ENCODE measurements around the gene B4GALT5.
"Not testable (repeated sequence)": the region's sequence is repeated elsewhere in the genome, so short reads cannot be mapped to it uniquely, and the experiment has no call there.

The B4GALT5 gene

GRCh38 chr20:49740807-49741206 is 27.1 kb upstream of the B4GALT5 start:
- no peak overlapping the region for H3K4me3 ChIP-seq (ENCODE audit: low read depth, low read length)
- no peak for DNase-seq (ENCODE audit: low read depth)

- DNase-seq (ENCODE audit: low read depth) = no peak
- no peak overlapping the region for H3K4me3 ChIP-seq (ENCODE audit: low read depth, low read length)
These were observed 25.4 kb upstream of the B4GALT5 start for GRCh38 chr20:49739042-49739441.

GRCh38 chr20:49737260-49737659 is 23.6 kb upstream of the B4GALT5 start:
- DNase-seq (ENCODE audit: low read depth) = no peak
- H3K4me3 ChIP-seq (ENCODE audit: low read depth, low read length) = no peak overlapping the region

GRCh38 chr20:49729780-49730179 is 16.1 kb upstream of the B4GALT5 start:
- no peak overlapping the region for H3K4me3 ChIP-seq (ENCODE audit: low read depth, low read length)
- DNase-seq (ENCODE audit: low read depth) = peak; percentile 23

DNA sequence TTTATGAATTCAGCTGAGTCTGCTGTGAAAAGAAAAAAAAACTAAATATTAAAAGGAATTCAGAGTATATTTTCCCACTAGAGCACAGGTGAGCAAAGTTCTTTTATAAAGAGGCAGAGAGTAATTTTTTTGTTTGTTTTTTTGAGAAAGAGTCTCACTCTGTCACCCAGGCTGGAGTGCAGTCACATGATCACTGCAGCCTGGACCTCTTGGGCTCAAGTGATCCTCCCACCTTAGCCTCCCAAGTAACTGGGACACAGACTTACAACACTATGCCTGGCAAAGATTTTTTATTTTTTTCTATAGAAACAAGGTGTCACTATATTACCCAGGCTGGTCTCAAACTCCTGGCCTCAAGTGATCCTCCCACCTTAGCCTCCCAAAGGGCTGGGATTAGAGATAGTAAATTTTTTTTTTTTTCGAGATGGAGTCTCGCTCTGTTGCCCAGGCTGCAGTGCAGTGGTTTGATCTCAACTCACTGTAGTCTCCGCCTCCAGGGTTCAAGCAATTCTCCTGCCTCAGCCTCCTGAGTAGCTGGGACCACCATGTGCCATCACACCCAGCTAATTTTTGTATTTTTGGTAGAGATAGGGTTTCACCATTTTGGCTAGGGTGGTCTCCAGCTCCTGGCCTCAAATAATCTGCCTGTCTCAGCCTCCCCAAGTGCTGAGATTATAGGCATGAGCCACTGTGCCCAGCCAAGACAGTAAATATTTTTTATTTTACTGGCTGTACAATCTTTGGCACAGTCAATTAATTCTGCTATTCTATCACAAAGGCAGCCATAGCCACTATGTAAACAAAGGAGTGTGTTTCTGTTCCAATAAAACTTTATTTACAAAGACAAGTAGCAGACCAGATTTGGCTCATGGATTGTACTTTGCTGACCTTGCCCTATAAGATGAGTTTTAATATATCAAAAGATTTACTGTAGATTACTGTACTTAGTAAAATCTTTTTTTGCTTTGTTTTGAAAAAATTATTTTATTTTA is 14.5 kb upstream of the B4GALT5 start:
- DNase-seq (ENCODE audit: low read depth) = no peak
- no peak overlapping the region for H3K4me3 ChIP-seq (ENCODE audit: low read depth, low read length)

- H3K4me3 ChIP-seq (ENCODE audit: low read depth, low read length) = no peak overlapping the region
- no peak for DNase-seq (ENCODE audit: low read depth)
These were observed 13.8 kb upstream of the B4GALT5 start for GRCh38 chr20:49727478-49727877.

GRCh38 chr20:49725694-49726093 is 12.0 kb upstream of the B4GALT5 start:
- no peak overlapping the region for H3K4me3 ChIP-seq (ENCODE audit: low read depth, low read length)
- DNase-seq (ENCODE audit: low read depth) = no peak

DNA sequence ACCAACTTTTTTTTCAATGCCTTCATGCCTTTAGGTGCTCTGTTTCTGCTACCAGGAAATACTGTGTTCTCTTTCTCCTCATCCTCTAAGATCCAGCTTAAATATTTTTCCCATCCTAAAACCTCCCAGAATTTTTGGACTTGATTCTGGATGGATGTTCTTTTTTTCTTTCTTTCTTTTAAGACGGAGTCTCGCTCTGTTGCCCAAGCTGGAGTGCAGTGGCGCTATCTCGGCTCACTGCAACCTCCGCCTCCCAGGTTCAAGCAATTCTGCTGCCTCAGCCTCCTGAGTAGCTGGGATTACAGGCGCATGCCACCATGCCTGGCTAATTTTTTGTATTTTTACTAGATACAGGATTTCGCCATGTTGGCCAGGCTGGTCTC is 11.5 kb upstream of the B4GALT5 start:
- not testable (repeated sequence) for DNase-seq (ENCODE audit: low read depth); H3K4me3 ChIP-seq (ENCODE audit: low read depth, low read length)

GRCh38 chr20:49724408-49725223 is 10.9 kb upstream of the B4GALT5 start:
- no peak for DNase-seq (ENCODE audit: low read depth)
- H3K4me3 ChIP-seq (ENCODE audit: low read depth, low read length) = no peak overlapping the region

DNA sequence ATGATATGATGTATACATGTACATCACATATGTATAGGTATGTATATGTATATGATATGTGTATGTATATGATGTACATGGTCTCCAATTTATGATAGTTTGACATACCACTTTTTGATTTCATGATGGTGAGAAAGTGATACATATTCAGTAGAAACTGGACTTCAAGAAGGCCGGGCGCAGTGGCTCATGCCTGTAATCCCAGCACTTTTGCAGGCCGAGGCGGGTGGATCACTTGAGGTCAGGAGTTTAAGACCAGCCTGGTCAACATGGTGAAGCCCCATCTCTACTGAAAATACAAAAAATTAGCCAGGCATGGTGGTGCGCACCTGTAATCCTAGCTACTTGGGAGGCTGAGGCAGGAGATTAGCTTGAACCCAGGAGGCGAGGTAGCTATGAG is 10.1 kb upstream of the B4GALT5 start:
- not testable (repeated sequence) for DNase-seq (ENCODE audit: low read depth); H3K4me3 ChIP-seq (ENCODE audit: low read depth, low read length)

- DNase-seq (ENCODE audit: low read depth); H3K4me3 ChIP-seq (ENCODE audit: low read depth, low read length): not testable (repeated sequence)
These were observed 7.6 kb upstream of the B4GALT5 start for GRCh38 chr20:49721326-49721725.

- H3K4me3 ChIP-seq (ENCODE audit: low read depth, low read length) = no peak overlapping the region
- DNase-seq (ENCODE audit: low read depth) = no peak
These were observed 1.8 kb upstream of the B4GALT5 start for GRCh38 chr20:49715466-49715865.

DNA sequence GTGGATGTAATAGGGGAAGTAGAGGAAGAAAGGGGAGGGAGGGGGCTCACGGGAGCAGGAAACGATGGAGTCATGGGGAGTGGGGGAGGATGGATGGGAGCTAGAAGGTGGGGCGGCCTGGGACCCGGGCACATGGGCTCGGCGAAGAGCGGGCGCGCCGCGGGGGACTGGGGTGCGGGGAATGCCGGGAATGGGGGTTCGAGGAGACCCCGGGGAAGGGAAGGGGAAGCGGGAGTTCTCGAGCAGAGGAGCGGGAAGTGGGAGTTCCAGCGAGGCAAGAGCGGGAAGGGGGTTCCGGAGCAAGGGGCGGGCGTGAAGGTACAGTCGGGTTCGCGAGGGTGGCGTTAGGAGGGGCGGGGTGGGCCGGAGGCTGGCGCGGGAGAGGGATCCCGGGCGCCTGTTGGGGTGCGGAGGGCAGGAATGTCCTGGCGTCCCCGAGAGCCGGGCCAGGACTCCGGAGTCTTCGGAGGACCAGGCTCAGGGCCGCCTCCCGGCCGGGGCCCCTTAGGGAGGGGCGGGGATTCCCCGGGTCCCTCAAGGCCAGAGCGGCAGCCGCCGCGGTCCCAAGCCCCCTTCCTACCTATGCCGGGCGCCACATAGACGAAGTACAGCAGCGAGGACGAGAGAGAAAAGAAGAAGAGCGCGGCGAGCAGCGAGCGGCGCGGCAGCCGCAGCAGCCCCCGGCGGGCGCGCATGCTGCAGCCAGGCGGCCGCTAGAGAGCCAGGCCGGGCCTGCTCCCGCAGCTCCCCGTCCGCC is 504 bp downstream of the B4GALT5 start:
- peak overlapping the region; percentile 86 for H3K4me3 ChIP-seq (ENCODE audit: low read depth, low read length)
- no peak for DNase-seq (ENCODE audit: low read depth)

DNA sequence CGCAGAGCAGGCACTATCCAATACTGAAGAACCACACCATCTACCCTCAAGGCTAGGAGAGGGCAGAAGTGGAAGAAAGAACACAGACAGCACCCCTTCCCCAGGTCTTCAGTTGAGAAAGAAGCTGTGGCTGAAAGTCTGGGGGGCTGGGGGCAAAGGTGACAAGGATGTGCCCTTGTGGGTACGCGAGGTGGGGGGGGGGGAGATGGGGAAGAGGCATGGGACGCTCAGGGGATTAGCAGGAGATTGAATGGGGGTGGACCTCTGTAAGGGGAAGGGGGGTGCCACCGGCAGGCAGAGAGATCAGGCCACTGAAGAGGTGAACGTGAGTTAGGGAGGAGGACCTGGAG is 1.1 kb downstream of the B4GALT5 start:
- peak overlapping the region; percentile 86 for H3K4me3 ChIP-seq (ENCODE audit: low read depth, low read length)
- no peak for DNase-seq (ENCODE audit: low read depth)

GRCh38 chr20:49712118-49712517 is 1.6 kb downstream of the B4GALT5 start:
- no peak for DNase-seq (ENCODE audit: low read depth)
- H3K4me3 ChIP-seq (ENCODE audit: low read depth, low read length) = peak overlapping the region; percentile 86

- DNase-seq (ENCODE audit: low read depth) = no peak
- H3K4me3 ChIP-seq (ENCODE audit: low read depth, low read length) = peak overlapping the region; percentile 86
These were observed 2.1 kb downstream of the B4GALT5 start for GRCh38 chr20:49711667-49711987.

DNA sequence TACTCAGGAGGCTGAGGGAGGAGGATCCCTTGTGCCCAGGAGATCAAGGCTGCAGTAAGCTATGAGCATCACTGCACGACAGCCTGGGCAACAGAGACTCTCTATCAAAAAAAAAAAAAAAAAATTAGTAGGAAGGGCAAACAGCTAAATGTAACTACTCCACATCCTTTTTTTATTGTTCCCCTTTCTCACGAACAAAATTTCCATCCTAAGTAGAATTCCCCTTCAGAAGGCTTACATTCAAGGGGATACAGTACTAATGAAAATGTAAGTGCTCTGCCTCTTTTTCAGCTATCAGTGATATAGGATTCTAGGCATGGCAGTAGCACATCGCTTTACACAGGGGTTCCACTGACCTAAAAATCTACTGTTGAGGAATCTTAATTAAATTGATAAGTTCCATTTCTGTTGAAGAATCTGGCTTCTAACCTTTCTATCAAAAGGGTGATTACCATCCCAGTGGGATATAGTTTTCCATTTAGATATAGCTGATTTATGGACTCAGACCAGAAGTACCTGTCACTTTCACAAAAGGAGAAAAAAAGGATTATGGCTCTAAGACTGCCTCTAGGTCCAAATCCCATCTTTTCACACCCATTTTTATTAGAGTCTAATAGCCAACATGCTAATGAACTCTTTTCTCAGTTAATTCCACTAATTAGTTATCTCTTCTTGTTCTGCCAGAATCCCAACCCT is 2.6 kb downstream of the B4GALT5 start:
- no peak overlapping the region for H3K4me3 ChIP-seq (ENCODE audit: low read depth, low read length)

DNA sequence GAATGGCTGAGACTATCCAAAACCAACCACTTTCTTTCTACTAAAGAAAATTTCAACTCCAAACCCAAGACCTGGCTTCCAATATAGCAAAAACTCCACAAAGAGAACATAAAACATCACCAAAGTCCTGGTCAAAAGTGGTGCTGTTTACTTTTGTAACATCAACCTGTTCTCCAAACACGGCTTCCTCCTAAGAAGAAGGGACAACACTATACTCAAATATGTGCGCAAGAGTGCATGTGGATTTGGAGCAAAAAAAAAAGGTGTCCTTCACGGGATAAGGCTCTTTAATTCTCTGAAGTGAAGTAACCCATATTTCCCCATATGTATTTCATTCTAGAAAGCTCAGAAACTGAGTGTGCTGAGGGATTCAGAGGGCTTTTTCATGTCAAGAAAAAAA is 6.6 kb downstream of the B4GALT5 start:
- no peak overlapping the region for H3K4me3 ChIP-seq (ENCODE audit: low read depth, low read length)
- DNase-seq (ENCODE audit: low read depth) = no peak

More for the DNA sequence above, 2.6 kb downstream of the B4GALT5 start:
- no peak for DNase-seq (ENCODE audit: low read depth)

GRCh38 chr20:49706630-49707091 is 7.0 kb downstream of the B4GALT5 start:
- no peak for DNase-seq (ENCODE audit: low read depth)
- H3K4me3 ChIP-seq (ENCODE audit: low read depth, low read length) = no peak overlapping the region
